MM.1S (cell line): ENCODE data around the gene CAPN5.

ENCODE experiments used
- DNase-seq: peaks from one replicate; pipeline ENCODE4 v3.0.0-alpha.2; 2015
- H2AFZ ChIP-seq: fragments of 300-600 bp; sonication (generic); 2 replicates; pipeline ENCODE4 v1.6.0; 2016; ENCODE audit warnings: antibody characterized with exemption, low read length
- H3F3A ChIP-seq: fragments of 300-600 bp; sonication (generic); 2 replicates; pipeline ENCODE4 v1.6.1; 2016; ENCODE audit warnings: mild to moderate bottlenecking, antibody characterized with exemption, low read length, moderate library complexity, mixed read lengths; ENCODE audit not compliant: insufficient read depth
- H3K27ac ChIP-seq: fragments of 300-600 bp; sonication (generic); 2 replicates; pipeline ENCODE4 v1.5.1; 2016; ENCODE audit warnings: mild to moderate bottlenecking, low read length
- H3K27me3 ChIP-seq: fragments of 300-600 bp; sonication (generic); replicated peaks from 2 replicates; pipeline ENCODE4 v1.6.0; 2016; ENCODE audit warnings: low read length; ENCODE audit not compliant: insufficient read depth
- H3K36me3 ChIP-seq: fragments of 300-600 bp; sonication (generic); replicated peaks from 2 replicates; pipeline ENCODE4 v1.6.1; 2016; ENCODE audit warnings: mild to moderate bottlenecking, low read length, mixed read lengths; ENCODE audit not compliant: insufficient read depth
- H3K4me1 ChIP-seq: fragments of 300-600 bp; sonication (generic); 2 replicates; pipeline ENCODE4 v1.6.1; 2016; ENCODE audit warnings: low read length, mixed read lengths
- H3K4me2 ChIP-seq: fragments of 300-600 bp; sonication (generic); 2 replicates; pipeline ENCODE4 v1.6.0; 2016; ENCODE audit warnings: low read depth, low read length
- H3K4me3 ChIP-seq: fragments of 300-600 bp; sonication (generic); 2 replicates; pipeline ENCODE4 v1.5.1; 2016; ENCODE audit warnings: low read length, mixed read lengths
- H3K79me2 ChIP-seq: fragments of 300-600 bp; sonication (generic); 2 replicates; pipeline ENCODE4 v1.6.1; 2016; ENCODE audit warnings: mixed run types, low read length, mixed read lengths
- H3K9ac ChIP-seq: fragments of 300-600 bp; sonication (generic); 2 replicates; pipeline ENCODE4 v1.6.1; 2016; ENCODE audit warnings: low read length, mixed read lengths
- H3K9me2 ChIP-seq: fragments of 300-600 bp; sonication (generic); replicated peaks from 2 replicates; pipeline ENCODE4 v1.6.1; 2016; ENCODE audit warnings: mild to moderate bottlenecking, low read length, mixed read lengths; ENCODE audit not compliant: insufficient read depth
- H3K9me3 ChIP-seq: fragments of 300-600 bp; sonication (generic); replicated peaks from 2 replicates; pipeline ENCODE4 v1.6.1; 2016; ENCODE audit warnings: mild to moderate bottlenecking, low read length, mixed read lengths; ENCODE audit not compliant: insufficient read depth
- H4K20me1 ChIP-seq: fragments of 300-600 bp; sonication (generic); 2 replicates; pipeline ENCODE4 v1.6.1; 2016; ENCODE audit warnings: mild to moderate bottlenecking, low read length, moderate library complexity, mixed read lengths; ENCODE audit not compliant: insufficient read depth
- EZH2 ChIP-seq: fragments of 300-600 bp; sonication (generic); optimal IDR thresholded peaks from 2 replicates; pipeline ENCODE3; 2017; ENCODE audit warnings: low read depth, mild to moderate bottlenecking, antibody characterized with exemption, low read length, mixed read lengths
- EZH2phosphoT487 ChIP-seq: fragments of 300-600 bp; sonication (generic); IDR thresholded peaks from 2 replicates; pipeline ENCODE4 v1.6.1; 2018; ENCODE audit warnings: antibody characterized with exemption, low read length
- TF ChIP-seq, protein P1 (sequence below): fragments of 300-600 bp; sonication (generic); IDR thresholded peaks from 2 replicates; pipeline ENCODE4 v1.5.1; 2016; ENCODE audit warnings: antibody characterized with exemption, low read length, mixed read lengths

CAPN5 gene

DNA sequence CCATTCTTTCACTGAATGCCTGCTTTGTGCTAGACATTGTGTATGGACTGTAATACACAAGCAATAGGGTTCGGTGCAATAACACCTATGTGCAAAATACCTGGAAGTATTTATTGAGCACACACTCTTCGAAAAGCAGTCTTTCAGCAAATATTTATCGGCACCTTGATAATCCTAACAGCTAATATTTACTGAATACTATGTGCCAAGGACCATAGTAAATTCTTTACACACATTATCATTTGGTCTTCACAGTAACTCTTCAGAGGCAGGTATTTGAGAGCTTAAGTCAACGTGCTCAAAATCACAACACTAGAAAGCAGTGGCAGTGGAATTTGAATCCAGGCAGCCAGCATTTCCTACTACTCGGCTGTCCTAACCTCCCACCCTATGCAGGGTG lies 30.4 kb upstream of the CAPN5 start:
- Histone ChIP-seq H2AFZ (no peak overlapping the region), H3K27ac (no peak overlapping the region), H3K9me3 (no peaks in the 10 kb centered on the region), H3F3A (no peaks in the 10 kb centered on the region), H4K20me1 (no peaks in the 10 kb centered on the region), H3K4me3 (no peak overlapping the region), H3K9ac (no peak overlapping the region), H3K4me1 (no peaks in the 10 kb centered on the region), H3K27me3 (0 out of 2 replicates have a peak, but pooled peaks cover 3% of the 10 kb centered on the region), H3K9me2 (no peaks in the 10 kb centered on the region), H3K36me3 (no peaks in the 10 kb centered on the region), H3K4me2 (no peak overlapping the region), H3K79me2 (no peaks in the 10 kb centered on the region)
- no peak for DNase-seq
- TF ChIP-seq EZH2phosphoT487 (no peak), EZH2 (no peak)
- TF ChIP-seq, protein P1, sequence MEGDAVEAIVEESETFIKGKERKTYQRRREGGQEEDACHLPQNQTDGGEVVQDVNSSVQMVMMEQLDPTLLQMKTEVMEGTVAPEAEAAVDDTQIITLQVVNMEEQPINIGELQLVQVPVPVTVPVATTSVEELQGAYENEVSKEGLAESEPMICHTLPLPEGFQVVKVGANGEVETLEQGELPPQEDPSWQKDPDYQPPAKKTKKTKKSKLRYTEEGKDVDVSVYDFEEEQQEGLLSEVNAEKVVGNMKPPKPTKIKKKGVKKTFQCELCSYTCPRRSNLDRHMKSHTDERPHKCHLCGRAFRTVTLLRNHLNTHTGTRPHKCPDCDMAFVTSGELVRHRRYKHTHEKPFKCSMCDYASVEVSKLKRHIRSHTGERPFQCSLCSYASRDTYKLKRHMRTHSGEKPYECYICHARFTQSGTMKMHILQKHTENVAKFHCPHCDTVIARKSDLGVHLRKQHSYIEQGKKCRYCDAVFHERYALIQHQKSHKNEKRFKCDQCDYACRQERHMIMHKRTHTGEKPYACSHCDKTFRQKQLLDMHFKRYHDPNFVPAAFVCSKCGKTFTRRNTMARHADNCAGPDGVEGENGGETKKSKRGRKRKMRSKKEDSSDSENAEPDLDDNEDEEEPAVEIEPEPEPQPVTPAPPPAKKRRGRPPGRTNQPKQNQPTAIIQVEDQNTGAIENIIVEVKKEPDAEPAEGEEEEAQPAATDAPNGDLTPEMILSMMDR = no peak

DNA sequence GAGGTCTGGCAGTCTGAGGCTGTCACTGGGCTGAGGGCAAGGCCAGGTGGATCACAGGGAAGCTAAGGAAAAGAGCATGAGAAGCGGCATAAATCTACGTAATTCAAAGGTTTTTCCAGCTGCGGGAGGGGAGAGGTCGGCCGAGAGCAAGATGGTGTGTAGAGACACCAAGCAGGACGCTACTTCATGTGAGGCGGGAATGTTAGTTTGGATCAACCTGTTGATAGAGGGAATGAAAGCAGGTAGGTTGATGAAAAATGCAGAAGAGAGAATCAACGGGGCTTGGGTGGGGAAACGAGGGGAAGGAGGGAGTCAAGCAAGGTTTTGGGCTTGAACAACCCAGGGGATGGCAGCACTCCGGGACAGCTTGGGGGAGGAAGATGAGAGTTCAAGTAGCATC lies 29.7 kb upstream of the CAPN5 start:
- Histone ChIP-seq H3K4me1 (no peaks in the 10 kb centered on the region), H2AFZ (no peak overlapping the region), H3K4me2 (no peak overlapping the region), H3K79me2 (no peaks in the 10 kb centered on the region), H3K27me3 (0 out of 2 replicates have a peak, but pooled peaks cover 3% of the 10 kb centered on the region), H3K4me3 (no peak overlapping the region), H3K36me3 (no peaks in the 10 kb centered on the region), H3K27ac (no peak overlapping the region), H3K9me3 (no peaks in the 10 kb centered on the region), H3K9ac (no peak overlapping the region), H3F3A (no peaks in the 10 kb centered on the region), H4K20me1 (no peaks in the 10 kb centered on the region), H3K9me2 (no peaks in the 10 kb centered on the region)
- no peak for DNase-seq
- TF ChIP-seq, protein P1 = no peak
- TF ChIP-seq EZH2phosphoT487 = no peak
- TF ChIP-seq EZH2 = no peak

DNA sequence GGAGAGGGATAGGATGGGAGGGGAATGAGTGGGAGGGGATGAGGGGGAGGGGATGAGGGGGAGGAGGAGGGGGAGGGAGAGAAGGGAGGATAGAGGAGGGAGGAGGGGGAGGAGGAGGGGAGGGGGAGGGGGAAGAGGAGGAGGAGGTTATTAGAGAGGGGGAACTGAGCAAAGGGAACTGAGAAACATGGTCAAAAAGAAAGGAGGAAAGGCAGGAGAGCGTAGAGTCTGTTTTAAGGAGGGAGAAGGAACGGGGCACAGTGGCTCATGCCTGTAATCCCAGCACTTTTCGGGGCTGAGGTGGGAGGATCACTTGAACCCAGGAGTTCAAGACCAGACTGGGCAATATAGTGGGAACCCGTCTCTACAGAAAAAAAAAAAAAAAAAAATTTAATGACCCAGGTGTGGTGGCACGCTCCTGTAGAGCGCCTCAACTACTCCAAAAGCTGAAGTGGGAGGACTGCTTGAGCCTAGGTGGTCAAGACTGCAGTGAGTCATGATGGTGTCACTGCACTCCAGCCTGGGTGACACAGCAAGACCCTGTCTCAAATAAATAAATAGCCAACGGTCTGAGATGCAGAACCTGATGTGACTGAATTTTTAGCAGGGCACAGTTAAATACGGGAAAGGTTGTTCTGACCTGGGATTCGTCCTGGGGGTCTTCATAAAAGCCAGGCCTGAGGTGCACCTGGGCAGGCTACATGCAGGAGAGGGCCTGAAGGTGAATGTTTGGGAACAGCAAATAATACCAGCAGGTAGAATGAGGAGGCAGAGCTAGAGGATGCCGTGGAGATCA lies 28.5 kb upstream of the CAPN5 start:
- H3K27ac ChIP-seq = no peak overlapping the region
- H3K4me3 ChIP-seq = no peak overlapping the region
- H3K9me3 ChIP-seq = no peaks in the 10 kb centered on the region
- no peak for TF ChIP-seq EZH2
- DNase-seq = no peak
- H3K9ac ChIP-seq = no peak overlapping the region
- H3K27me3 ChIP-seq = 0 out of 2 replicates have a peak, but pooled peaks cover 3% of the 10 kb centered on the region
- H3K4me2 ChIP-seq = no peak overlapping the region
- H3K79me2 ChIP-seq = no peaks in the 10 kb centered on the region
- H3K36me3 ChIP-seq = no peaks in the 10 kb centered on the region
- H4K20me1 ChIP-seq = no peaks in the 10 kb centered on the region
- H3F3A ChIP-seq = no peaks in the 10 kb centered on the region
- H3K4me1 ChIP-seq = no peaks in the 10 kb centered on the region
- H3K9me2 ChIP-seq = no peaks in the 10 kb centered on the region
- H2AFZ ChIP-seq = no peak overlapping the region

DNA sequence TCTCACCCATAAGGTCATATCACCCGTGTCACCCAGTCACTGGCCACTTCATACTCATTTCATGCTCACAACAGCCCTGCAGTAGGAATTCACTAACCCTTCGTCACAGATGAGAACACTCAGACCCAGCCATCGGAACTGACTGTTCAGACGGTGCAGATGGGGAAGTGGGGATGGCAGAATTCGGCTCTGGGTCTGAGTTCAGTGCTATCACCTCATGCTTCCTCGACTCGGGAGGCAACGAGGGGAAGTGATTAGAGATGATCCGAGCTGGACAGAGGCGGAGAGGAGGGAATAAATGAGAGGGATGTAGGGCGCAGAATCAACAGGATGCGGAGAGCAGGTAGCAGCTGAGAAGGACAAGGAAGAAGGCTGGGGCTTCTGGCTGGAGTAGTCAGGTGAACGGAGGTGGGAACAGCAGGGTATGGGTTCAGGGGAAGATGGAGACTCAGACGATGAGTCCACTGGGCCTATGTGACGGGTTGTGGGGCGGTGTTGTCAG lies 27.9 kb upstream of the CAPN5 start:
- Histone ChIP-seq H3K27me3 (0 out of 2 replicates have a peak, but pooled peaks cover 3% of the 10 kb centered on the region), H3K79me2 (no peaks in the 10 kb centered on the region), H3K36me3 (no peaks in the 10 kb centered on the region), H3K9me2 (no peaks in the 10 kb centered on the region), H2AFZ (no peak overlapping the region), H3K4me1 (no peaks in the 10 kb centered on the region), H3K4me3 (no peak overlapping the region), H3K27ac (no peak overlapping the region), H3F3A (no peaks in the 10 kb centered on the region), H3K9me3 (no peaks in the 10 kb centered on the region), H3K9ac (no peak overlapping the region), H3K4me2 (no peak overlapping the region), H4K20me1 (no peaks in the 10 kb centered on the region)
- TF ChIP-seq EZH2phosphoT487 (no peak), EZH2 (no peak)
- TF ChIP-seq, protein P1 = no peak
- DNase-seq = no peak
